ENCODE measurements around the gene MYO15B.
"Not testable (repeated sequence)": the region's sequence is repeated elsewhere in the genome, so short reads cannot be mapped to it uniquely, and the experiment has no call there.

Gene MYO15B

DNA sequence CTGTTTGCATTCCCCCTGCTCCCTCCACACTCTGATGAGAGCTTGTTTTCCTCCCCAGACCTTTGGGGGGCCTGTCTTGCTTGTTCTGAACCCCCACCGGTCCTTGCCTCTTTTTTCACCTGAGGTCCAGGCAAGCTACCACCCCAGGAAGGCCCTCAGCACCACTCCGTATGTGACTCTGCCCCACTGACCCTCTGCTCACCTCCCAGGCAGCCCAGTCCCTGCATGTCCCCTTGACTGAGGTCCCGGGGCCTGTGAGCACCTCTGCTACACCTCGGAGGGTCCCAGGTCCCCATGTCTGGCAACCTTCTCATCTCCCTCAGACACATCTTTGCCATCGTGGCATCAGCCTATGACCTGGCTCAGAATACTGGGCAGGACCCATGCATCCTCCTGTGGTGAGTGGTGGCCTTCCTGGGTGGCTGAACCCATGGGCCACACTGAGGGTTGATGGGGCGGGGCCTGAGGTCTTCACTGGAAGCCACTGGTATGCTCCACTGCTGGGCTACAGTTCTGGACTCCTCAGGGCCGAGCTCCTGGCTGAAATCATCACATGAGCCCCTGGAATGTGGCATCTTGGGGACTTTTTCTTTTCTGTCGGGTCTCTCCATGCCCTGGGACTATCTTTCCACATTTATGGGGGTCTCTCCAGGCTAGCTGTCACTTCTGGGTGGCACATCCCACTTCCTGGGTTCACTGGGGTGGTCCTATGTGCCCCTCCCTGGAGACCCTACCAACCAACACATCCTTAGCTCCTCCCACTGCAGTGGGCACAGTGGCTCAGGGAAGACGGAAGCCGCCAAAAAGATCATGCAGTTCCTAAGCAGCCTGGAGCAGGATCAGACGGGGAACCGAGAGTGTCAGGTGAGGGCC, 3.5 kb downstream of the MYO15B start:
- H3K9me3 ChIP-seq (ENCODE audit: control insufficient read depth, insufficient read depth, low read length): no peaks in the 10 kb centered on the region
- DNase-seq (ENCODE audit: low read depth, low spot score): no peak
- WGBS (ENCODE audit: insufficient coverage, insufficient read length): no CpG with 5 or more reads among the region's 12 CpGs
- H3K4me1 ChIP-seq (ENCODE audit: control insufficient read depth, insufficient read depth, low read length): peaks cover 3% of the 10 kb centered on the region
- no peak overlapping the region for H3K27ac ChIP-seq (ENCODE audit: low read length)
- no peaks in the 10 kb centered on the region for H3K27me3 ChIP-seq (ENCODE audit: control insufficient read depth, insufficient read depth, low read length)
- no peaks in the 10 kb centered on the region for H3K36me3 ChIP-seq (ENCODE audit: control insufficient read depth, insufficient read depth, low read length)
- no peak overlapping the region for H3K4me3 ChIP-seq (ENCODE audit: low read length)

DNA sequence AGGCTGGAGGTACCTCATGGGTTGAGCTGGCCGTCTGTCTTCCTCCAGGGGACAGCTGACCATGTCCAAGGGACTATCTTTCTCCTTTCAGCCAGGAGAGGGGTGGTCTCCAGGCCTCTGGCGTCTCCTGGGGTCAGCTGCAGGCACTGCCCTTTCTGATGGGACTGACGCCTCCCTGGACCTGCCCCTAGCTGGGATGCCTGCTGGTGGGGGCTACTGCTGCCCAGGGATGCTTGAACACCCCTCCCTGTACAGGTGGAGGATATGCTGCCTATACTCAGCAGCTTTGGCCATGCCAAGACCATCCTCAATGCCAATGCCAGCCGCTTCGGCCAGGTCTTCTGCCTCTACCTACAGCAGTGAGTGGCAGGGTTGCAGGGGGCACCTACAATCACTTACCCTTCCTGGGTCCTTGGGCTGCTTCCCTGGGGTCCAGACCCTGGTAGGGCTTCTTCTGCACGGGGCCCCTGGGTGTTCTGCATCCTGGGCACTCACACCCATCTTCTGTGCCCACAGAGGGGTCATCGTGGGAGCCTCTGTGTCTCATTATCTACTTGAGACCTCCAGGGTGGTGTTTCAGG, 4.2 kb downstream of the MYO15B start:
- no peak for DNase-seq (ENCODE audit: low read depth, low spot score)
- Histone ChIP-seq H3K36me3 (ENCODE audit: control insufficient read depth, insufficient read depth, low read length) (no peaks in the 10 kb centered on the region), H3K9me3 (ENCODE audit: control insufficient read depth, insufficient read depth, low read length) (no peaks in the 10 kb centered on the region), H3K4me3 (ENCODE audit: low read length) (no peak overlapping the region), H3K27me3 (ENCODE audit: control insufficient read depth, insufficient read depth, low read length) (no peaks in the 10 kb centered on the region), H3K27ac (ENCODE audit: low read length) (no peak overlapping the region), H3K4me1 (ENCODE audit: control insufficient read depth, insufficient read depth, low read length) (peaks cover 3% of the 10 kb centered on the region)
- no CpG with 5 or more reads among the region's 7 CpGs for WGBS (ENCODE audit: insufficient coverage, insufficient read length)

DNA sequence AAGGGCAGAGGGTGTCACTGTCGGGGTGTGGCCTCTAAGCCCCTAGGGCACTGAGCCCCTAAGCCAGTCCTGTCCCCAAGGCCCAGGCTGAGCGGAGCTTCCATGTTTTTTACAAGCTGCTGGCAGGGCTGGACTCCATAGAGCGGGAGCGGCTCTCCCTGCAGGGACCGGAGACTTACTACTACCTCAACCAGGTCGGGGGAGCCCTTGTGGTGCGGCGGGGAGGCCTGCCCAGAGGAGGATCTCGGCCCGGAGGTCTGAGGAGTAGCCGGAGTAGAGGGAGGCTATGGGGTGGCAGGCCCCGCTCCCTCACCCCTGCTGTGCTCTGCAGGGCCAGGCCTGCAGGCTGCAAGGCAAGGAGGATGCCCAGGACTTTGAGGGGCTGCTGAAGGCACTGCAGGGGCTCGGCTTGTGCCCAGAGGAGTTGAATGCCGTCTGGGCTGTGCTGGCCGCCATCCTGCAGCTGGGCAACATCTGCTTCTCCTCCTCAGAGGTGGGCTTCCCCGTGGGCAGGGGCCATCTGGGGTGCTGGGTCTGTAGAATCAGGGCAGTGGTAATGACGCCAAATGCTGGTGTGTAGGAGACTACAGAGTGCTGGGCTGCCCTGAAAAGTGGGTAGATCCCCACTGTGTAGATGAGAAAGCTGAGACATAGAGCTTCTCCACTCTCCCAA, 4.9 kb downstream of the MYO15B start:
- DNase-seq (ENCODE audit: low read depth, low spot score): no peak
- Histone ChIP-seq H3K27me3 (ENCODE audit: control insufficient read depth, insufficient read depth, low read length) (no peaks in the 10 kb centered on the region), H3K9me3 (ENCODE audit: control insufficient read depth, insufficient read depth, low read length) (no peaks in the 10 kb centered on the region), H3K4me1 (ENCODE audit: control insufficient read depth, insufficient read depth, low read length) (peaks cover 3% of the 10 kb centered on the region), H3K36me3 (ENCODE audit: control insufficient read depth, insufficient read depth, low read length) (no peaks in the 10 kb centered on the region), H3K27ac (ENCODE audit: low read length) (no peak overlapping the region), H3K4me3 (ENCODE audit: low read length) (no peak overlapping the region)
- no CpG with 5 or more reads among the region's 17 CpGs for WGBS (ENCODE audit: insufficient coverage, insufficient read length)

DNA sequence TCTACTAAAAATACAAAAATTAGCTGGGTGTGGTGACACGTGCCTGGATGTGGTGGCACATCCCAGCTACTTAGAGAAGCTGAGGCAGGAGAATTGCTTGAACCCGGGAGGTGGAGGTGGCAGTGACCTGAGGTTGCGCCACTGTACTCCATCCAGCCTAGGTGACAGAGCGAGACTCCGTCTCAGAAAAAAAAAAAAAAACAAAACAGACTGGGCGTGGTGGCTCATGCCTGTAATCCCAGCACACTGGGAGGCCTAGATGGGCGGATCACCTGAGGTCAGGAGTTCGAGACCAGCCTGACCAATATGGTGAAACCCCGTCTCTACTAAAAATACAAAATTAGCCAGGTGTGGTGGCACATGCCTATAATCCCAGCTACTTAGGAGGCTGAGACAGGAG, 5.8 kb downstream of the MYO15B start:
- H3K27ac ChIP-seq (ENCODE audit: low read length); H3K4me1 ChIP-seq (ENCODE audit: control insufficient read depth, insufficient read depth, low read length); H3K4me3 ChIP-seq (ENCODE audit: low read length); H3K9me3 ChIP-seq (ENCODE audit: control insufficient read depth, insufficient read depth, low read length); DNase-seq (ENCODE audit: low read depth, low spot score); H3K36me3 ChIP-seq (ENCODE audit: control insufficient read depth, insufficient read depth, low read length); H3K27me3 ChIP-seq (ENCODE audit: control insufficient read depth, insufficient read depth, low read length): not testable (repeated sequence)
- WGBS (ENCODE audit: insufficient coverage, insufficient read length): no CpG with 5 or more reads among the region's 9 CpGs

DNA sequence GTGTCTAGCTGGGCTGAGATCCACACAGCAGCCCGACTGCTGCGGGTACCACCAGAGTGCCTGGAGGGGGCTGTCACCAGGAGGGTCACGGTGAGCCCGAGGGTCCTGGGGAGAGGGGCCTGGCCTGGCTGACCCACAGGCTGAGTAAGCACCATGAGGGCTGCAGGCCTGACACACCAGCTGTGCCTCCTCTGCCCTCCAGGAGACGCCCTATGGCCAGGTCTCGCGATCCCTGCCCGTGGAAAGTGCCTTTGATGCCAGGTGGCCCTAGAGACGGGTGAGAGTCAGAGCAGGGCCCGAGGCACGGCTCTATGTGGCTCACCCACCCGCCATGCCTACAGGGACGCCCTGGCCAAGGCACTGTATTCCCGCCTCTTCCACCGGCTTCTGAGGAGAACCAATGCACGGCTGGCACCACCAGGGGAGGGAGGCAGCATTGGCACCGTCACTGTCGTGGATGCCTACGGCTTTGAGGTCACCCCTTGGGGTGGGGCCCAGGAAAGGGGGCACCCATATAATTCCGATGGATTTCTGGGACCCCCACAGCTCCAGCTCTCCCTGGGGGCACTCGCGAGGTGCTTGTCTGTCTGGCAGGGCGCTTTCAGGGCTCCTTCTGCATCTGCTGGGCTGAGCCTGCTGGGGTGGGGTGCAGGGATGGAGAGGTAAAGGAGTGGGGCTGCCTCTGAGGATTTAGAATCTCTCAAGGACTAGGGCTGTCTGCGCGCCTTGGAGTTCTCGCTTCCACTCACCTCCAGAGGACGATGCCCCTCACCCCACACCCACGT, 7.1 kb downstream of the MYO15B start:
- no peak for DNase-seq (ENCODE audit: low read depth, low spot score)
- peaks cover under 1% of the 10 kb centered on the region; the same call in 1 of the 2 replicates for H3K4me1 ChIP-seq (ENCODE audit: control insufficient read depth, insufficient read depth, low read length)
- H3K27me3 ChIP-seq (ENCODE audit: control insufficient read depth, insufficient read depth, low read length): no peaks in the 10 kb centered on the region
- no CpG with 5 or more reads among the region's 28 CpGs for WGBS (ENCODE audit: insufficient coverage, insufficient read length)
- no peak overlapping the region for H3K4me3 ChIP-seq (ENCODE audit: low read length)
- no peaks in the 10 kb centered on the region for H3K36me3 ChIP-seq (ENCODE audit: control insufficient read depth, insufficient read depth, low read length)
- H3K9me3 ChIP-seq (ENCODE audit: control insufficient read depth, insufficient read depth, low read length): no peaks in the 10 kb centered on the region
- H3K27ac ChIP-seq (ENCODE audit: low read length): no peak overlapping the region

DNA sequence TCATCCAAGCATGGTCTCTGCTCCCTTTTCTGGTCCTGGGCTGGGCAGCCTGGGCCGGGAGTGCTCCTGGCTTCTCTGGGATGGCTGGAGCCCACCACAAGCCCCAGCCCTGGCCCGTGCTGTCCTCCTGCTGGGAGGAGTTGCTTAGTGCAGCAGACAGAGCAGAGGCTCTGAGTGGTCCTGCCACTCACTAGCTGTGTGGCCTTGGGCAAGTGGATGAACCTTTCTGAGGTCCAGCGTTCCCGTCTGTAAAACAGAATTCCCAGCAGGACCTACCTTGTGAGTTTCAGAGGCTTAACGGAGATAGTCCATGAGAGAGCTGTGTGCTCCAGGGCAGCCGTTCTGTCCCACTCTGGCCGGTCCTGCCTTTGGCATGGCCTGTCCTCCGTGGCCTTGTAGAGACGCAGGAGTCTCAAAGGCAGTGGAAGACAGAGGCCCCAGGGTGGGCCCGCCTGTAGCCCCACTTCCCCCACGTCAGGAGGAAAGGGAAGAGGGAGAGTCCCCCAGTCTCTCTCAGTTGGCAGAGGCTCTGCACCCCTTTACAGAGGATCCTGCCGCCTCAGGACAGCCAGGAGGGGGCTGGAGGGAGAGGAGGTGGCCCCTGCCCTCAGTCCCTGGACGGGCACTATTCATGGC, 7.8 kb downstream of the MYO15B start:
- WGBS (ENCODE audit: insufficient coverage, insufficient read length): no CpG with 5 or more reads among the region's 13 CpGs
- Histone ChIP-seq H3K27ac (ENCODE audit: low read length) (no peak overlapping the region), H3K4me1 (ENCODE audit: control insufficient read depth, insufficient read depth, low read length) (no peaks in the 10 kb centered on the region), H3K4me3 (ENCODE audit: low read length) (no peak overlapping the region), H3K27me3 (ENCODE audit: control insufficient read depth, insufficient read depth, low read length) (no peaks in the 10 kb centered on the region), H3K36me3 (ENCODE audit: control insufficient read depth, insufficient read depth, low read length) (no peaks in the 10 kb centered on the region), H3K9me3 (ENCODE audit: control insufficient read depth, insufficient read depth, low read length) (no peaks in the 10 kb centered on the region)
- DNase-seq (ENCODE audit: low read depth, low spot score): no peak

DNA sequence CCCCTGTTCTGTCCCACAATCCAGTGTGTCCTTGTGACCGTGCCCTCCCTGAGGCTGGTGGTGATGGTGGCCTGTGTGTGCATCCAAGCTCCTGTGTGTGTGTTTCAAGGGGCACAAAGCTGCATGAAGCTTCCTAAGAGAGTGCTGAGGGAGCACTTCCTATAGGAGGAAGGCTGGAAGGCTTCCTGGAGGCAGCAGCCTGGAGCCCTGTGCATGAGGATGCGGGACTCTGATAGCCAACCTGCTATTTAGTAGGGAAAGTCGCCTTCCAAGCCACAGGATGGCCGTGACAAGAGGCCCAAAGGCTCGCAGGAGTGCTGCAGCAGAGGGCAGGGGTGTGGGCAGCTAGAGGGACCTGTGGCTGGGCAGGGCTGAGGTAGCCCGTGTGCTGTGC, 8.3 kb downstream of the MYO15B start:
- Histone ChIP-seq H3K9me3 (ENCODE audit: control insufficient read depth, insufficient read depth, low read length) (no peaks in the 10 kb centered on the region), H3K4me3 (ENCODE audit: low read length) (no peak overlapping the region), H3K4me1 (ENCODE audit: control insufficient read depth, insufficient read depth, low read length) (no peaks in the 10 kb centered on the region), H3K27me3 (ENCODE audit: control insufficient read depth, insufficient read depth, low read length) (no peaks in the 10 kb centered on the region), H3K27ac (ENCODE audit: low read length) (no peak overlapping the region), H3K36me3 (ENCODE audit: control insufficient read depth, insufficient read depth, low read length) (no peaks in the 10 kb centered on the region)
- DNase-seq (ENCODE audit: low read depth, low spot score): no peak
- no CpG with 5 or more reads among the region's 6 CpGs for WGBS (ENCODE audit: insufficient coverage, insufficient read length)

DNA sequence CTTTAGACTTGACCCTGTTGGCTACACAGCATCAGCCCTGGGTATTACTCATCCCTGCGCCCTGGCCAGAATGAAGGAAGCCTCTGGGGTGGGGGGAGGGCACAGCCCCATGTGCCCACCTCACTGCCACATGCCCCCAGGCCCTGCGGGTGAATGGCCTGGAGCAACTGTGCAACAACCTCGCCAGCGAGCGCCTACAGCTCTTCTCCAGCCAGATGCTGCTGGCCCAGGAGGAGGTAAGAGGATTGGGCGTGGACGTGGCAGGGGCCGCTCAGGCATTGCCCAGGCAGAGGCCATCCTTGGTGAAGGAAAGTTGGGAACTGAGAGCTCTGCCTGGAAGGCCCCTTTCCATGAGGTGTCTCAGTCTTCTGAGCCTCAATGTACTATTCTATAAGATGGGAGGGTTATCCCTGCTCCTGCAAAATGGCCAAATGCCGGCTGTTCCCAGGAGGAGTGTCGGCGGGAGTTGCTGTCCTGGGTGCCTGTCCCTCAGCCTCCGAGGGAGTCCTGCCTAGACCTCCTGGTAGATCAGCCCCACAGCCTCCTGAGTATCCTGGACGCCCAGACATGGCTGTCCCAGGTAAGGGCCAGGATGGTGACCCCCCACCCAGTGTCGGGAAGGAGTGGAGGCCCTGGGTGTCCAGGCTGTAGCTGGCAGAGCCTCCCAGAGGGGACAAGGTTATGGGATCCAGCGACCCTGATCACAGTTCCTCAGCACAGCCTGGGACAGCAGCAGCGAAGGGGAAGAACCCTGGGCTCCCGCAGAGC, 8.9 kb downstream of the MYO15B start:
- no peak for DNase-seq (ENCODE audit: low read depth, low spot score)
- WGBS (ENCODE audit: insufficient coverage, insufficient read length): no CpG with 5 or more reads among the region's 17 CpGs
- Histone ChIP-seq H3K36me3 (ENCODE audit: control insufficient read depth, insufficient read depth, low read length) (no peaks in the 10 kb centered on the region), H3K4me3 (ENCODE audit: low read length) (no peak overlapping the region), H3K27me3 (ENCODE audit: control insufficient read depth, insufficient read depth, low read length) (no peaks in the 10 kb centered on the region), H3K9me3 (ENCODE audit: control insufficient read depth, insufficient read depth, low read length) (no peaks in the 10 kb centered on the region), H3K4me1 (ENCODE audit: control insufficient read depth, insufficient read depth, low read length) (no peaks in the 10 kb centered on the region; the same call in 1 of the 2 replicates), H3K27ac (ENCODE audit: low read length) (no peak overlapping the region)

DNA sequence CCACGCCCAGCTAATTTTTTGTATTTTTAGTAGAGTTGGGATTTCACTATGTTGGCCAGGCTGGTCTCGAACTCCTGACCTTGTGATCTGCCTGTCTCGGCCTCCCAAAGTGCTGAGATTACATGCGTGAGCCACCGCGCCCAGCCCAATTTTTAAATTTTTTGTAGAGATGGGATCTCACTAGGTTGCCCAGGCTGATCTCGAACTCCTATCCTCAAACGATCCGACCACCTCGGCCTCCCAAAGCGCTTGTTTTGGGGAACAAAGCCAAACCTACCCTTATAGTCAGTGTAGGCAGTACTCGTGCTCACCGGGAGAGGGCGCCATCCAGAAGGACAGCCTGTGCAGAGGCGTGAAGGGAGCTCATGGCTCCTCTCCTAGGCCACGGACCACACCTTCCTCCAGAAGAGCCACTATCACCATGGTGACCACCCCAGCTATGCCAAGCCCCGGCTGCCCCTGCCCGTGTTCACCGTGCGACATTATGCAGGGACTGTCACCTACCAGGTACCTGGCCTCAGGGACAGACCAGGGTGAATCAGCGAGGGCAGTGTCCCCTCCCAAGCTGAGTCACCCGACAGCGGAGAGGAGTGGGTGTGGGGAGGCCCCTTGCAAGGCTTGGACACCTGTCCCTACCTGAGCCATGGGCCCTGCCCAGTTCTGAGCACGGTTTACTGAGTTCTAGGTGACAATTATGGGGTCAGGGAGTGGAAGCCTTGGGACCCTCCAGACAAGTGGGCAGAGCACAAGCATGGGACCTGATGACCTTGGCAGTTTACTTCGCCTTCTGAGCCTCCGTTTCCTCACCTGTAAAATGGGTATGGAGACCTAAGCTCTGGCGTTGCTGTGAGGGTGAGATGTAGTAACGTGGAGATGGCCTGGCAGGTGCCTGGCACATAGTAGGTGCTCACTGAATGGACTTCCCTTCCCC, 13.7 kb downstream of the MYO15B start:
- no CpG with 5 or more reads among the region's 28 CpGs for WGBS (ENCODE audit: insufficient coverage, insufficient read length)
- no peak overlapping the region for H3K27ac ChIP-seq (ENCODE audit: low read length)
- no peaks in the 10 kb centered on the region for H3K9me3 ChIP-seq (ENCODE audit: control insufficient read depth, insufficient read depth, low read length)
- no peak for DNase-seq (ENCODE audit: low read depth, low spot score)
- H3K4me3 ChIP-seq (ENCODE audit: low read length): no peak overlapping the region
- H3K4me1 ChIP-seq (ENCODE audit: control insufficient read depth, insufficient read depth, low read length): no peaks in the 10 kb centered on the region; the same call in 1 of the 2 replicates
- no peaks in the 10 kb centered on the region for H3K27me3 ChIP-seq (ENCODE audit: control insufficient read depth, insufficient read depth, low read length)
- H3K36me3 ChIP-seq (ENCODE audit: control insufficient read depth, insufficient read depth, low read length): no peaks in the 10 kb centered on the region

All from iPS DF 6.9 (cell line).